GM12801 (cell line): ENCODE measurements around the gene DNAH3.

Experiments
- CTCF ChIP-seq: IDR thresholded peaks from one replicate; pipeline ENCODE4 v1.5.1; 2011; ENCODE audit warnings: control low read depth; ENCODE audit not compliant: insufficient read length; ENCODE audit errors: extremely low read depth

Gene DNAH3

GRCh38 chr16:20886320-20886719 lies 264.3 kb downstream of the DNAH3 start:
- no peak for TF ChIP-seq CTCF

DNA sequence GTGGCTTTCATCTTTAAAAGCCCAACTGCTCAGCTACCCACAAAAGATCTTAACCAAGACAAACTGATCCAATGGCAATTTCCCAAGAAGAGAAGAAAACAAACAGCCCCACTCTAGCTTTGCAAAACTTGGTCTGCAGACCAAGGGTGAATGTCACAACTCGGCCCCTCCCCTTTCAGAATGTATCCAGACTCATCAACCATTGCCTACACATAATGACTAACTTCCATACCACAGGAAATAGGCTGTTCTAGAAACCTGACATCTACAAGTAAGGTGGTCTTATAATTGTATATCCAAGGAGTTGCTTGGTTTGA lies 266.4 kb downstream of the DNAH3 start:
- no peak for TF ChIP-seq CTCF

DNA sequence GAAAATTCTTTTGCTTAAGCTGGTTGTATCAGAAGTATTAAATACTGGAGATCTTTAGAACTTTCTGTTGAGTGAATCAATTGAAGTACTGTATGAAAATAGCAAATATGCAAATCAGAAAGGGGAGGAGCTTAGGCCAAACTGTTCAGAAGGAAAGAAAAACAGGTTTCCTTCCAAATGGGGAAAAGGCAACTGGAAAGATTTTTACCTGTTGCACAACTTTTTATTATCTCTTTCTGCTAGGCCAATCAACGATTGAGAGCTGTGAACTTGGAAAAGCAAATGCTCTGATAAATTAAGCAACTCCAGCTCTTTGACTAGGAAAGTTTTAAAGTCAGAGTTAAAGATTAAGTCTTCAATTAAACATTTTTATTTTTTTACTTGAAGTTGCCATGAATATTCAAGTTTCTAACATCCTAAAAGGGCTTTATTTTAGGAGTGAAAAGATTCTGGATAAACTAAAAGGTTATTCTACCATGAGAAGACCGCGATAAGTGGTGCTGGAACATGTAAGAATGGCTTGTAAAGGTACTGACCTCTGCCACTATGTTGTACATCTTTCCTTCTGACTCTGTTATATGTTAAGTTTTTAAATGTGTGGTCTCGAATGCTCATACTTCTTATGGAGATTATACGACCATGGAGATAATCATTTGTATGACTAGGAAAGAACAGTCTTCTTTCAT lies 266.9 kb downstream of the DNAH3 start:
- no peak for TF ChIP-seq CTCF
